AG04450 (cell line): Measurements from ENCODE around the gene ZNF81. TPM values are rescaled to one million over a fixed set of nuclear protein-coding genes. Genes with fewer than 3 reads are reported as not detected.
"Not testable (repeated sequence)": the region's sequence is repeated elsewhere in the genome, so short reads cannot be mapped to it uniquely, and the experiment has no call there.

Source experiments
- CTCF ChIA-PET: fragments of 300-600, 350-600 bp; formaldehyde crosslinking; extraction: SDS; loops from one replicate; lab custom pipeline; 2022; ENCODE audit warnings: antibody characterized with exemption, inconsistent platforms; lab: Charles Lee
- POLR2A ChIA-PET: fragments of 350-600 bp; formaldehyde crosslinking; extraction: SDS; loops from one replicate; lab custom pipeline; 2021; ENCODE audit warnings: antibody characterized with exemption, inconsistent platforms; lab: Yijun Ruan, JAX
- DNase-seq: peaks from one replicate; pipeline ENCODE4 v3.0.0-alpha.2; 2011; ENCODE audit warnings: low read depth, low spot score
- H3K27ac ChIP-seq: one replicate; pipeline ENCODE4 v1.5.1; 2012; ENCODE audit warnings: low read depth, low read length, control low read depth
- H3K27me3 ChIP-seq: one replicate; pipeline ENCODE4 v1.6.0; 2012; ENCODE audit warnings: low read length; ENCODE audit not compliant: control insufficient read depth, insufficient read depth
- H3K4me3 ChIP-seq: 2 replicates; pipeline ENCODE4 v1.5.1; 2011; ENCODE audit warnings: mild to moderate bottlenecking, low read depth, low read length, control low read depth
- H3K9me3 ChIP-seq: 2 replicates; pipeline ENCODE4 v1.5.1; 2012; ENCODE audit warnings: low read length; ENCODE audit not compliant: control insufficient read depth, insufficient read depth
- polyA plus RNA-seq: library from polyadenylated mRNA; depleted of rRNA; stranded (reverse); fragments of >200 nt; gene quantifications from 2 replicates; pipeline ENCODE4 v1.2.3, GENCODE V29; 2011
- TF ChIP-seq, protein P1 (sequence below): IDR thresholded peaks from 2 replicates; pipeline ENCODE4 v1.5.1; 2011; ENCODE audit warnings: low read depth, low read length, control low read depth, inconsistent platforms

The ZNF81 gene
- polyA plus RNA-seq, 1 experiment = 4.7 TPM

DNA sequence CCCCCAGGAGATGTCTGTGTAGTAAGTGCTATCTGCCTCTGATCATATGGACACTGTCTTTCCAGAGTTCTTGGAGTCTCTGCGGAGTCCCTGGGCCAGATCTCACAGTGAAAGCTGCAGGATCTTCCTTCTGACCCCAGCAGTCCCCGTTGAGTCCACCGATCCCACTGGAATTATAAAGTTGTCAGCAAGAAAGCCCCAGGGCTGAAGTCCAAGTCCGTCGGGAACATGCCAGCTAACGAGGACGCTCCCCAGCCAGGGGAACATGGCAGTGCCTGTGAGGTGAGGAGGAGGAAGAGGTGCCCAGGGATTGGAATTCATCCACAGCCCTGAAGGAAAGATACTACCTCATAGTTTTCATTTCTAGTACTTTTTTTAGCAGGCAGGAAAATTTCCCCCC is 9.3 kb downstream of the ZNF81 start:
- ChIA-PET CTCF (interaction anchor here (0.7 kb wide), 1 partner anchor 15 kb away, joined by 3 read pairs; no protein-coding TSS in a partner anchor), POLR2A (no interaction called here)
- TF ChIP-seq, protein P1, sequence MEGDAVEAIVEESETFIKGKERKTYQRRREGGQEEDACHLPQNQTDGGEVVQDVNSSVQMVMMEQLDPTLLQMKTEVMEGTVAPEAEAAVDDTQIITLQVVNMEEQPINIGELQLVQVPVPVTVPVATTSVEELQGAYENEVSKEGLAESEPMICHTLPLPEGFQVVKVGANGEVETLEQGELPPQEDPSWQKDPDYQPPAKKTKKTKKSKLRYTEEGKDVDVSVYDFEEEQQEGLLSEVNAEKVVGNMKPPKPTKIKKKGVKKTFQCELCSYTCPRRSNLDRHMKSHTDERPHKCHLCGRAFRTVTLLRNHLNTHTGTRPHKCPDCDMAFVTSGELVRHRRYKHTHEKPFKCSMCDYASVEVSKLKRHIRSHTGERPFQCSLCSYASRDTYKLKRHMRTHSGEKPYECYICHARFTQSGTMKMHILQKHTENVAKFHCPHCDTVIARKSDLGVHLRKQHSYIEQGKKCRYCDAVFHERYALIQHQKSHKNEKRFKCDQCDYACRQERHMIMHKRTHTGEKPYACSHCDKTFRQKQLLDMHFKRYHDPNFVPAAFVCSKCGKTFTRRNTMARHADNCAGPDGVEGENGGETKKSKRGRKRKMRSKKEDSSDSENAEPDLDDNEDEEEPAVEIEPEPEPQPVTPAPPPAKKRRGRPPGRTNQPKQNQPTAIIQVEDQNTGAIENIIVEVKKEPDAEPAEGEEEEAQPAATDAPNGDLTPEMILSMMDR = no peak
- H3K27me3 ChIP-seq = no peaks in the 10 kb centered on the region
- no peak overlapping the region for H3K27ac ChIP-seq
- no peaks in the 10 kb centered on the region for H3K9me3 ChIP-seq
- H3K4me3 ChIP-seq = no peak overlapping the region
- DNase-seq = no peak

DNA sequence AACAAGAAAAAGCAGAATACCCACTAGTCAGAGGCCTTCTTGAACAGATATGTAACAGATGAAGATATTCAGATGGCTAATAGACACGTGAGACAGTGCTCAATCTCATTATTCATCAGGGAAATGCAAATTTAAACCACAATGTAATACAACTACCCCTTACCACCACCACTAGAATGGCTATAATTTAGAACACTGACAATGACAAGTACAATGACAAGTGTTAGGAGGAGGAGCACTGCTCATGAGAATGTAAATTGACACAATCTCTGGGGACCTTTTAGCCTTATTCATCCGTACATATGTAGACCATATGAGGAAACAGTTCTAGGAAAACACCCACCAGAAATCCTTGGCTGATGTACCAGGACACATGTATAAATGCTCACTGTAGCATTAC is 13.1 kb downstream of the ZNF81 start:
- POLR2A ChIA-PET = no interaction called here
- TF ChIP-seq, protein P1 = no peak
- CTCF ChIA-PET = no interaction called here
- Histone ChIP-seq H3K27me3 (no peaks in the 10 kb centered on the region), H3K4me3 (no peak overlapping the region), H3K9me3 (no peaks in the 10 kb centered on the region), H3K27ac (no peak overlapping the region)
- DNase-seq = no peak

DNA sequence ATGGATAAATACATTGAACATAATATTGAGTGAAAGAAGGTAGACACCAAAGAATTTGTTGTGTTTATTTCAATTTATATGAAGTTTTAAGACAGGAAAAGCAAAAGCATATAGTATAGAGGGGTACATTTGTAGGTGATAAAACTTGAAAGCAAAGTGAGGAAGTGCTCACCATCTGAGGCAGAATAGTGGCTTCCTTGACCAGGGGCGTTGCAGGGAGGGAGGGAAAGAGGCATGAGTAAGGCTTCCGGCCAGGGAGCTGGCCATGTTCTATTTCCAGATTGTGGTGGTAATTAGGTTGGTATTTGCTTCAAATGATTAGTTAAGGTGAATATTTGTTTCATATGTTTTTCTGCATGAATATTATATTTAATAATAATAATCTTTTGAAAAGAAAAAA is 13.7 kb downstream of the ZNF81 start:
- POLR2A ChIA-PET, H3K9me3 ChIP-seq, H3K4me3 ChIP-seq, CTCF ChIA-PET, DNase-seq, H3K27ac ChIP-seq, H3K27me3 ChIP-seq: not testable (repeated sequence)

DNA sequence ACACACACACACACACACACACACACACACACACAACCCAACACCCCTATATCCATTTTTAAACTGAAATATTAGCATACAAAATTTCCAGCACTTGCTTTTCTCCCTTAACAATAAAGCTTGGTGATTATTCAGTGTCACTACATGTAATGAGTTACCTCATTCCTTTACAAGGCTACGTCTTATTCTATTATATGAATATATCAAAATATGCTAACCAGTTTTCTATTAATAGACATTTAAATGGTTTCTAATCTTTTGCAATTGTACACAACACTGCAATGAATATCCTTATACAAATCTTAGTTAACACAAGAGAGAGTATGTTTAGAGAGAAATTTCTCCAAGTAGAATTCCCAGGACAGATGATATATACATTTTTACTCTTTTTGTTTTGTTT is 14.2 kb downstream of the ZNF81 start:
- Histone ChIP-seq H3K9me3 (no peaks in the 10 kb centered on the region), H3K27ac (no peak overlapping the region), H3K27me3 (no peaks in the 10 kb centered on the region), H3K4me3 (no peak overlapping the region)
- TF ChIP-seq, protein P1 = no peak
- DNase-seq = no peak
- ChIA-PET POLR2A (no interaction called here), CTCF (interaction anchor here (0.6 kb wide), 1 partner anchor 20 kb away, joined by 3 read pairs; no protein-coding TSS in a partner anchor)

DNA sequence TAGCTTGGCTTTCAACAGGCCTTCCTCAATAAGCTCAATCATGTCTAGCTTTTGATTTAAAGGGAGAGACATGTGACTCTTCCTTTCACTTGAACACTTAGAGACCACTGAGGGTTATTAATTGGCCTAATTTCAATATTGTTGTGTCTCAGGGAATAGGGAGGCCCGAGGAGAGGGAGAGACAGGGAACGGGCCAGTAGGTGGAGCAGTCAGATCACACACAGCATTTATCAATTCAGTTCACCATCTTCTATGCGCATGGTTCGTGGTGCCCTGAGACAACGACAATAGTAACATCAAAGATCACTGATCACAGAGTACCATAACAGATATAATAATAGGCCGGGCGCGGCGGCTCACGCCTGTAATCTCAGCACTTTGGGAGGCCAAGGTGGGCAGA is 17.8 kb downstream of the ZNF81 start:
- H3K4me3 ChIP-seq = no peak overlapping the region
- ChIA-PET POLR2A (no interaction called here), CTCF (interaction anchor here (0.6 to 2.8 kb wide), 6 partner anchors 9 to 640 kb away, joined by 3 to 26 read pairs (median 4); no protein-coding TSS in a partner anchor)
- H3K9me3 ChIP-seq = no peaks in the 10 kb centered on the region
- no peak for DNase-seq
- TF ChIP-seq, protein P1 = peak; percentile 49
- no peak overlapping the region for H3K27ac ChIP-seq
- H3K27me3 ChIP-seq = no peaks in the 10 kb centered on the region
